Endothelial cell of umbilical vein (primary cell): ENCODE results near the gene ACP3. TPM values are rescaled to one million over a fixed set of nuclear protein-coding genes. Genes with fewer than 3 reads are reported as not detected.

ENCODE experiments used
- BruUV-seq: library from RNA; stranded (reverse); fragments of 400-500 nt; replicated peaks from 2 replicates; lab custom pipeline; 2021; lab: Mats Ljungman, UMichigan
- CTCF ChIA-PET: fragments of 300-600, 350-600 bp; sonication (Branson Sonifier 250); formaldehyde crosslinking; loops from one replicate; lab custom pipeline; 2021; ENCODE audit warnings: antibody characterized with exemption, inconsistent platforms; lab: Charles Lee
- POLR2A ChIA-PET: fragments of 300-600, 350-600 bp; sonication (Branson Sonifier 250); formaldehyde crosslinking; loops from one replicate; lab custom pipeline; 2021; ENCODE audit warnings: antibody characterized with exemption, inconsistent platforms; lab: Charles Lee
- DNase-seq: peaks from one replicate; pipeline ENCODE4 v3.0.0-alpha.2; 2011; ENCODE audit warnings: low read depth, low spot score
- FAIRE-seq: peaks from 2 replicates; lab custom pipeline; 2011; peaks lifted over from hg19 to GRCh38; lab: Jason Lieb, UNC
- H2AFZ ChIP-seq: 2 replicates; pipeline ENCODE4 v1.6.0; 2012; ENCODE audit warnings: low read depth, low read length, control low read depth, inconsistent platforms
- H3K27ac ChIP-seq: 2 replicates; pipeline ENCODE4 v1.5.1; 2011; ENCODE audit warnings: low read depth, mild to moderate bottlenecking, control low read depth, low read length, moderate library complexity; ENCODE audit not compliant: insufficient read depth
- H3K27me3 ChIP-seq, 2 experiments: 2 replicates each; pipeline versions ENCODE4 v1.6.0 to v1.6.1; 2011; ENCODE audit warnings: low read length in 2 of 2, mixed read lengths in 1 of 2; ENCODE audit not compliant: control insufficient read depth in 2 of 2, insufficient read depth in 2 of 2
- H3K36me3 ChIP-seq, 2 experiments: 2 replicates in 1 of 2; 3 replicates in 1 of 2; pipeline ENCODE4 v1.5.1; 2011; ENCODE audit warnings: low read length in 2 of 2, mild to moderate bottlenecking in 1 of 2, moderate library complexity in 1 of 2; ENCODE audit not compliant: control insufficient read depth in 2 of 2, insufficient read depth in 2 of 2; ENCODE audit errors: extremely low read depth in 1 of 2
- H3K4me1 ChIP-seq: 3 replicates; pipeline ENCODE4 v1.5.1; 2011; ENCODE audit warnings: mild to moderate bottlenecking, low read length; ENCODE audit not compliant: control insufficient read depth, insufficient read depth; ENCODE audit errors: extremely low read depth
- H3K4me2 ChIP-seq: 2 replicates; pipeline ENCODE4 v1.6.1; 2011; ENCODE audit warnings: low read length, control low read depth, mixed read lengths; ENCODE audit not compliant: insufficient read depth
- H3K4me3 ChIP-seq, 3 experiments: fragments of 200-600 bp in 1 of 3; sonication (generic), shearing (Covaris generic) in 1 of 3; replicated peaks in 1 of 3; 2 replicates each; pipeline ENCODE4 v1.5.1; 2011 to 2016; ENCODE audit warnings: control low read depth in 3 of 3, low read length in 3 of 3, mild to moderate bottlenecking in 2 of 3, inconsistent platforms in 1 of 3, low read depth in 1 of 3, moderate library complexity in 1 of 3; ENCODE audit not compliant: insufficient read depth in 1 of 3
- H3K79me2 ChIP-seq: 2 replicates; pipeline ENCODE4 v1.6.0; 2012; ENCODE audit warnings: low read length, inconsistent platforms; ENCODE audit not compliant: control insufficient read depth, insufficient read depth
- H3K9ac ChIP-seq: replicated peaks from 2 replicates; pipeline ENCODE3; 2011; ENCODE audit warnings: low read length, control low read depth; ENCODE audit not compliant: insufficient read depth; ENCODE audit errors: extremely low read depth
- H3K9me1 ChIP-seq: replicated peaks from 3 replicates; pipeline ENCODE4 v1.6.0; 2011; ENCODE audit warnings: mild to moderate bottlenecking, low read length; ENCODE audit not compliant: control insufficient read depth, insufficient read depth; ENCODE audit errors: extremely low read depth
- H3K9me3 ChIP-seq: replicated peaks from 2 replicates; pipeline ENCODE4 v1.5.1; 2012; ENCODE audit warnings: low read length, inconsistent platforms; ENCODE audit not compliant: control insufficient read depth, insufficient read depth
- H4K20me1 ChIP-seq: replicated peaks from 2 replicates; pipeline ENCODE3; 2011; ENCODE audit warnings: mild to moderate bottlenecking, low read length; ENCODE audit not compliant: control insufficient read depth, insufficient read depth; ENCODE audit errors: extremely low read depth
- EZH2 ChIP-seq: IDR thresholded peaks from 2 replicates; pipeline ENCODE4 v1.6.1; 2012; ENCODE audit warnings: borderline replicate concordance, low read depth, mild to moderate bottlenecking, moderate library complexity, low read length, inconsistent platforms; ENCODE audit not compliant: severe bottlenecking
- FOS ChIP-seq: IDR thresholded peaks from 2 replicates; pipeline ENCODE4 v1.6.1; 2011; ENCODE audit warnings: mild to moderate bottlenecking, low read length, moderate library complexity, borderline replicate concordance; ENCODE audit not compliant: insufficient read depth
- GATA2 ChIP-seq: IDR thresholded peaks from 2 replicates; pipeline ENCODE4 v1.7.0; 2011; ENCODE audit warnings: low read depth, mild to moderate bottlenecking, moderate library complexity, mixed read lengths, low read length; ENCODE audit not compliant: insufficient read length, insufficient read depth
- JUN ChIP-seq: IDR thresholded peaks from 2 replicates; pipeline ENCODE4 v1.6.1; 2011; ENCODE audit warnings: borderline replicate concordance, low read depth; ENCODE audit not compliant: insufficient read length, insufficient read depth
- MYC ChIP-seq: IDR thresholded peaks from one replicate; pipeline ENCODE4 v1.6.1; 2011; ENCODE audit warnings: mild to moderate bottlenecking, low read depth, low read length
- POLR2A ChIP-seq: IDR thresholded peaks from 2 replicates; pipeline ENCODE4 v1.6.1; 2012; ENCODE audit warnings: low read depth, mild to moderate bottlenecking, control low read depth, low read length
- POLR2AphosphoS5 ChIP-seq: IDR thresholded peaks from 2 replicates; pipeline ENCODE4 v1.6.1; 2012; ENCODE audit warnings: low read depth, mild to moderate bottlenecking, control low read depth, low read length, moderate library complexity; ENCODE audit not compliant: insufficient read depth
- dilution Hi-C: fragments of 300-500 bp; cut with MboI; formaldehyde crosslinking; loops from one replicate; pipeline ENCODE4 v1.15.0; 2019; ENCODE audit warnings: low sequenced_read_pairs; ENCODE audit not compliant: extremely low pct_ligation_motif_present
- intact Hi-C: fragments of 100-400 bp; cut with micrococcal nuclease; formaldehyde crosslinking; loops from one replicate; pipeline ENCODE4 v1.10.0; 2022
- polyA plus RNA-seq, 4 experiments: library from polyadenylated mRNA; depleted of rRNA in 3 of 4; stranded (reverse) in 3 of 4; unstranded in 1 of 4; fragments of >200 nt; gene quantifications; 2 replicates each; pipeline versions ENCODE4 v1.2.1 to v1.2.3, GENCODE V29; 2011 to 2012; ENCODE audit warnings: missing spikeins in 1 of 4
- total RNA-seq: library from RNA; stranded (reverse); gene quantifications from 2 replicates; pipeline ENCODE4 v1.2.3, GENCODE V29; 2021
- TF ChIP-seq, protein P1 (sequence below): IDR thresholded peaks from 2 replicates; pipeline ENCODE4 v1.6.1; 2011; ENCODE audit not compliant: insufficient read depth, insufficient read length
- TF ChIP-seq, protein P2 (sequence below), 2 donors: IDR thresholded peaks; 1 replicate in 1 of 2; 2 replicates in 1 of 2; pipeline ENCODE4 v1.5.1; 2011; ENCODE audit warnings: low read length in 2 of 2, mild to moderate bottlenecking in 2 of 2, moderate library complexity in 2 of 2, control low read depth in 1 of 2, inconsistent platforms in 1 of 2, low read depth in 1 of 2; ENCODE audit not compliant: insufficient read depth in 1 of 2; ENCODE audit errors: extremely low read depth in 1 of 2

The ACP3 gene
- total and polyA plus RNA-seq, 2 donors (not counting 3 experiments of a cell fraction or from before 2014, with no cell fraction given), result not detected

DNA sequence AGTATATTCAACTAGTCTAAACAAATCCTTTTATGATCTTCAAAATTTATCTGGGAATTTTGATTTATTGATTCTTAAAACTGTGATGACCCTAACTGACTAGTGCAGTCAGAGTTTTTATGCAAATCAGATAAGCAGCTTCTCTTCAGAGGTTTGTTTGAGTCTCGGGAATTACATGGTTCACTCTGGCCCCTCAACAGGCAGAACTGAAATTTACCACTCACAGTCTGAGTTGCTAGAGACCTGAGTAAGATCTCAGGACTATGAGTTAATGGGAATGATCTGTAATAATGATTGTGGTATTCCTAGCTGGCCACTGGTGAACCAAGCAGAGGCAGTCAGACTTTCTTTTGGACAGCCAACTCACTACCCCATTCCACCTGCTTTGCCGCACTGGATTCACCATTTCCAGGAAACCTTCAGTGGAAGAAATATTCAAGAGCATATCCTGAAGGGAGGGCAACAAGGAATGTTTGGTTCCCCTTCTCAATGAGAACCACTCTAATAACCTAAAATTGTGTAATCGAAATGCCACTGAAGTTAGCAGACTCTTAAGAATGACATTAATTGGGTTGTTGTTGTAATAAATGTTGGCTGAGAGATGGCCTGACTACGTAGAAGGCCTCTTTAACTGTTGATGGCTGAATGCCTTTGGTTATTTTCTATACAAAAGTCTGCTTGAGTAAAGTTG lies 88.5 kb downstream of the ACP3 start:
- TF ChIP-seq JUN, result no peak
- TF ChIP-seq MYC, result no peak
- TF ChIP-seq FOS, result no peak
- TF ChIP-seq POLR2AphosphoS5, result no peak
- TF ChIP-seq POLR2A, result no peak
- no peak for TF ChIP-seq EZH2
- TF ChIP-seq, protein P1, sequence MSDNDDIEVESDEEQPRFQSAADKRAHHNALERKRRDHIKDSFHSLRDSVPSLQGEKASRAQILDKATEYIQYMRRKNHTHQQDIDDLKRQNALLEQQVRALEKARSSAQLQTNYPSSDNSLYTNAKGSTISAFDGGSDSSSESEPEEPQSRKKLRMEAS, result no peak
- TF ChIP-seq, protein P2, sequence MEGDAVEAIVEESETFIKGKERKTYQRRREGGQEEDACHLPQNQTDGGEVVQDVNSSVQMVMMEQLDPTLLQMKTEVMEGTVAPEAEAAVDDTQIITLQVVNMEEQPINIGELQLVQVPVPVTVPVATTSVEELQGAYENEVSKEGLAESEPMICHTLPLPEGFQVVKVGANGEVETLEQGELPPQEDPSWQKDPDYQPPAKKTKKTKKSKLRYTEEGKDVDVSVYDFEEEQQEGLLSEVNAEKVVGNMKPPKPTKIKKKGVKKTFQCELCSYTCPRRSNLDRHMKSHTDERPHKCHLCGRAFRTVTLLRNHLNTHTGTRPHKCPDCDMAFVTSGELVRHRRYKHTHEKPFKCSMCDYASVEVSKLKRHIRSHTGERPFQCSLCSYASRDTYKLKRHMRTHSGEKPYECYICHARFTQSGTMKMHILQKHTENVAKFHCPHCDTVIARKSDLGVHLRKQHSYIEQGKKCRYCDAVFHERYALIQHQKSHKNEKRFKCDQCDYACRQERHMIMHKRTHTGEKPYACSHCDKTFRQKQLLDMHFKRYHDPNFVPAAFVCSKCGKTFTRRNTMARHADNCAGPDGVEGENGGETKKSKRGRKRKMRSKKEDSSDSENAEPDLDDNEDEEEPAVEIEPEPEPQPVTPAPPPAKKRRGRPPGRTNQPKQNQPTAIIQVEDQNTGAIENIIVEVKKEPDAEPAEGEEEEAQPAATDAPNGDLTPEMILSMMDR (IDR thresholded peaks at IDR 0.05; ENCODE audit: extremely low read depth in 1 of 2, insufficient read depth in 1 of 2, low read depth in 1 of 2, low read length in 2 of 2), result no peak
- TF ChIP-seq GATA2, result no peak
- H4K20me1 ChIP-seq, result no peaks in the 10 kb centered on the region
- H3K9me3 ChIP-seq, result no peaks in the 10 kb centered on the region
- DNase-seq (no peak), FAIRE-seq (no peak)
- no peaks in the 10 kb centered on the region for H3K27me3 ChIP-seq
- no TSS peak for BruUV-seq
- dilution Hi-C loops, result no loop called here
- H3K4me2 ChIP-seq, result peak overlapping the region; percentile 31
- no peaks in the 10 kb centered on the region for H3K9me1 ChIP-seq
- H2AFZ ChIP-seq, result peak overlapping the region; percentile 28
- H3K4me1 ChIP-seq, result peaks cover 22% of the 10 kb centered on the region
- ChIA-PET POLR2A (interaction anchor here (0.9 kb wide), 1 partner anchor 41 kb away, joined by 3 read pairs; no protein-coding TSS in a partner anchor), CTCF (interaction anchor here (0.8 to 12.4 kb wide), 6 partner anchors 8 to 254 kb away, joined by 3 to 150 read pairs (median 3); partner anchors contain the start of genes ACAD11 and UBA5)
- no peak overlapping the region for H3K4me3 ChIP-seq
- intact Hi-C loops, result no loop called here
- H3K36me3 ChIP-seq, result no peaks in the 10 kb centered on the region
- no peaks in the 10 kb centered on the region for H3K79me2 ChIP-seq
- H3K27ac ChIP-seq, result peak overlapping the region; percentile 76
- H3K9ac ChIP-seq, result peak overlapping the region; percentile 54
